ENCODE data around the gene ZNF747. TPM values are rescaled to one million over a fixed set of nuclear protein-coding genes. Genes with fewer than 3 reads are reported as not detected.

Gene ZNF747
- total and polyA plus RNA-seq, 10 of the 15 experiments (the other 5 are each of a cell fraction or from before 2014, with no cell fraction given), result 1.0 to 13.0 (median 7.2) TPM

DNA sequence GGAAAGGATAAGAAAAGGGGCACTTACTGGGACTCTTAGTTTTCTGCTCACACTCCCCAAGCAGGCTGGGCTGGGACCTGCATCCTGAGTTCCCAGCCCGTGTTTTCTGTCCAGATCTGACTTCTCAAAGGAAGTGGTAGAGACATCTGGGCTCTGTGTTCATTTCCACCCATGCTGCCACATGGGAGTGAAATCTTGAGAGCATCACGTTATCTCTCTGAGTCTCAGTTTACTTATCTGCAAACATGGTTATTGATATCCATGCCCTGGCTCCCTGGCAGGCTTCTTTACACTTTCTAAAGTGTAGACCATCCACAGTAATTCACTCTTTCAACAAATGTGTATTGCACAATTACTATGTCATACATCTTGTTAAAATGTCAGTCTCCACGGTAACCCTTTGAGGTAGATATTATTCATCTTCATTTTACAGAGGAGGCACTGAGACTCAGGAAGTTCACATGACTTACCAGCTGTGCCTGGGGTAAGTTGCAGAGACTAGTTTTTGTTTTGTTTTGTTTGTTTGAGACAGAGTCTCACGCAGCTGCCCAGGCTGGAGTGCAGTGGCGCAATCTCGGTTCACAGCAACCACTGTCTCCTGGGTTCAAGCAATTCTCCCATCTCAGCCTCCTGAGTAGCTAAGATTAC is 33.5 kb upstream of the ZNF747 start (continued):
- TF ChIP-seq, protein P1, sequence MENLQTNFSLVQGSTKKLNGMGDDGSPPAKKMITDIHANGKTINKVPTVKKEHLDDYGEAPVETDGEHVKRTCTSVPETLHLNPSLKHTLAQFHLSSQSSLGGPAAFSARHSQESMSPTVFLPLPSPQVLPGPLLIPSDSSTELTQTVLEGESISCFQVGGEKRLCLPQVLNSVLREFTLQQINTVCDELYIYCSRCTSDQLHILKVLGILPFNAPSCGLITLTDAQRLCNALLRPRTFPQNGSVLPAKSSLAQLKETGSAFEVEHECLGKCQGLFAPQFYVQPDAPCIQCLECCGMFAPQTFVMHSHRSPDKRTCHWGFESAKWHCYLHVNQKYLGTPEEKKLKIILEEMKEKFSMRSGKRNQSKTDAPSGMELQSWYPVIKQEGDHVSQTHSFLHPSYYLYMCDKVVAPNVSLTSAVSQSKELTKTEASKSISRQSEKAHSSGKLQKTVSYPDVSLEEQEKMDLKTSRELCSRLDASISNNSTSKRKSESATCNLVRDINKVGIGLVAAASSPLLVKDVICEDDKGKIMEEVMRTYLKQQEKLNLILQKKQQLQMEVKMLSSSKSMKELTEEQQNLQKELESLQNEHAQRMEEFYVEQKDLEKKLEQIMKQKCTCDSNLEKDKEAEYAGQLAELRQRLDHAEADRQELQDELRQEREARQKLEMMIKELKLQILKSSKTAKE (IDR thresholded peaks at IDR 0.05; ENCODE audit: low read depth, poor library complexity, severe bottlenecking), result no peak
- TF ChIP-seq SIN3A (IDR thresholded peaks at IDR 0.05; ENCODE audit: low read depth, low read length) (no peak), ZNF384 (IDR thresholded peaks at IDR 0.05; ENCODE audit: borderline replicate concordance, low read depth, low read length) (no peak), IRF4 (IDR thresholded peaks at IDR 0.05; ENCODE audit: low read depth, low read length) (no peak), CREB1 (IDR thresholded peaks at IDR 0.05; ENCODE audit: low read depth) (no peak), HDGF (IDR thresholded peaks at IDR 0.05) (no peak), TBL1XR1 (IDR thresholded peaks at IDR 0.05; ENCODE audit: low read depth, low read length) (no peak), ETV6 (conservative IDR thresholded peaks at IDR 0.05 in 1 of 2, IDR thresholded peaks at IDR 0.05 in 1 of 2; ENCODE audit: borderline replicate concordance in 1 of 2, low read depth in 1 of 2) (no peak), RAD51 (IDR thresholded peaks at IDR 0.05) (peak; percentile 82), SP1 (IDR thresholded peaks at IDR 0.05; ENCODE audit: low read depth, low read length) (no peak), POU2F2 (IDR thresholded peaks at IDR 0.05; ENCODE audit: borderline replicate concordance, low read depth, low read length) (no peak), SRF (IDR thresholded peaks at IDR 0.05; ENCODE audit: low read depth in 2 of 2, low read length in 2 of 2) (no peak), PAX5 (IDR thresholded peaks at IDR 0.05; ENCODE audit: borderline replicate concordance, low read depth, low read length) (no peak)
- TF ChIP-seq, protein P2, sequence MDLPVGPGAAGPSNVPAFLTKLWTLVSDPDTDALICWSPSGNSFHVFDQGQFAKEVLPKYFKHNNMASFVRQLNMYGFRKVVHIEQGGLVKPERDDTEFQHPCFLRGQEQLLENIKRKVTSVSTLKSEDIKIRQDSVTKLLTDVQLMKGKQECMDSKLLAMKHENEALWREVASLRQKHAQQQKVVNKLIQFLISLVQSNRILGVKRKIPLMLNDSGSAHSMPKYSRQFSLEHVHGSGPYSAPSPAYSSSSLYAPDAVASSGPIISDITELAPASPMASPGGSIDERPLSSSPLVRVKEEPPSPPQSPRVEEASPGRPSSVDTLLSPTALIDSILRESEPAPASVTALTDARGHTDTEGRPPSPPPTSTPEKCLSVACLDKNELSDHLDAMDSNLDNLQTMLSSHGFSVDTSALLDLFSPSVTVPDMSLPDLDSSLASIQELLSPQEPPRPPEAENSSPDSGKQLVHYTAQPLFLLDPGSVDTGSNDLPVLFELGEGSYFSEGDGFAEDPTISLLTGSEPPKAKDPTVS (IDR thresholded peaks at IDR 0.05; ENCODE audit: low read depth, low read length), result no peak
- TF ChIP-seq, protein P3, sequence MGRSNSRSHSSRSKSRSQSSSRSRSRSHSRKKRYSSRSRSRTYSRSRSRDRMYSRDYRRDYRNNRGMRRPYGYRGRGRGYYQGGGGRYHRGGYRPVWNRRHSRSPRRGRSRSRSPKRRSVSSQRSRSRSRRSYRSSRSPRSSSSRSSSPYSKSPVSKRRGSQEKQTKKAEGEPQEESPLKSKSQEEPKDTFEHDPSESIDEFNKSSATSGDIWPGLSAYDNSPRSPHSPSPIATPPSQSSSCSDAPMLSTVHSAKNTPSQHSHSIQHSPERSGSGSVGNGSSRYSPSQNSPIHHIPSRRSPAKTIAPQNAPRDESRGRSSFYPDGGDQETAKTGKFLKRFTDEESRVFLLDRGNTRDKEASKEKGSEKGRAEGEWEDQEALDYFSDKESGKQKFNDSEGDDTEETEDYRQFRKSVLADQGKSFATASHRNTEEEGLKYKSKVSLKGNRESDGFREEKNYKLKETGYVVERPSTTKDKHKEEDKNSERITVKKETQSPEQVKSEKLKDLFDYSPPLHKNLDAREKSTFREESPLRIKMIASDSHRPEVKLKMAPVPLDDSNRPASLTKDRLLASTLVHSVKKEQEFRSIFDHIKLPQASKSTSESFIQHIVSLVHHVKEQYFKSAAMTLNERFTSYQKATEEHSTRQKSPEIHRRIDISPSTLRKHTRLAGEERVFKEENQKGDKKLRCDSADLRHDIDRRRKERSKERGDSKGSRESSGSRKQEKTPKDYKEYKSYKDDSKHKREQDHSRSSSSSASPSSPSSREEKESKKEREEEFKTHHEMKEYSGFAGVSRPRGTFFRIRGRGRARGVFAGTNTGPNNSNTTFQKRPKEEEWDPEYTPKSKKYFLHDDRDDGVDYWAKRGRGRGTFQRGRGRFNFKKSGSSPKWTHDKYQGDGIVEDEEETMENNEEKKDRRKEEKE (IDR thresholded peaks at IDR 0.05), result no peak
- TF ChIP-seq, protein P4, sequence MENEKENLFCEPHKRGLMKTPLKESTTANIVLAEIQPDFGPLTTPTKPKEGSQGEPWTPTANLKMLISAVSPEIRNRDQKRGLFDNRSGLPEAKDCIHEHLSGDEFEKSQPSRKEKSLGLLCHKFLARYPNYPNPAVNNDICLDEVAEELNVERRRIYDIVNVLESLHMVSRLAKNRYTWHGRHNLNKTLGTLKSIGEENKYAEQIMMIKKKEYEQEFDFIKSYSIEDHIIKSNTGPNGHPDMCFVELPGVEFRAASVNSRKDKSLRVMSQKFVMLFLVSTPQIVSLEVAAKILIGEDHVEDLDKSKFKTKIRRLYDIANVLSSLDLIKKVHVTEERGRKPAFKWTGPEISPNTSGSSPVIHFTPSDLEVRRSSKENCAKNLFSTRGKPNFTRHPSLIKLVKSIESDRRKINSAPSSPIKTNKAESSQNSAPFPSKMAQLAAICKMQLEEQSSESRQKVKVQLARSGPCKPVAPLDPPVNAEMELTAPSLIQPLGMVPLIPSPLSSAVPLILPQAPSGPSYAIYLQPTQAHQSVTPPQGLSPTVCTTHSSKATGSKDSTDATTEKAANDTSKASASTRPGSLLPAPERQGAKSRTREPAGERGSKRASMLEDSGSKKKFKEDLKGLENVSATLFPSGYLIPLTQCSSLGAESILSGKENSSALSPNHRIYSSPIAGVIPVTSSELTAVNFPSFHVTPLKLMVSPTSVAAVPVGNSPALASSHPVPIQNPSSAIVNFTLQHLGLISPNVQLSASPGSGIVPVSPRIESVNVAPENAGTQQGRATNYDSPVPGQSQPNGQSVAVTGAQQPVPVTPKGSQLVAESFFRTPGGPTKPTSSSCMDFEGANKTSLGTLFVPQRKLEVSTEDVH (IDR thresholded peaks at IDR 0.05; ENCODE audit: low read depth, partially characterized antibody), result no peak
- TF ChIP-seq, protein P5, sequence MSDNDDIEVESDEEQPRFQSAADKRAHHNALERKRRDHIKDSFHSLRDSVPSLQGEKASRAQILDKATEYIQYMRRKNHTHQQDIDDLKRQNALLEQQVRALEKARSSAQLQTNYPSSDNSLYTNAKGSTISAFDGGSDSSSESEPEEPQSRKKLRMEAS (IDR thresholded peaks at IDR 0.05; ENCODE audit: low read depth, low read length), result no peak
